Neural progenitor cell (in vitro differentiated cells): ENCODE results near the gene CCDC112. TPM values are rescaled to one million over a fixed set of nuclear protein-coding genes. Genes with fewer than 3 reads are reported as not detected.
A peak's percentile ranks its signal among the peaks of the same experiment; 100 is the strongest.

Source experiments
- DNase-seq: peaks from one replicate; pipeline ENCODE4 v3.0.0-alpha.2; 2016; ENCODE audit warnings: low spot score
- H2AFZ ChIP-seq: fragments of 200-600 bp; sonication (generic); replicated peaks from 2 replicates; pipeline ENCODE4 v1.6.1; 2016; ENCODE audit warnings: antibody characterized with exemption
- H3F3A ChIP-seq: fragments of 200-600 bp; sonication (generic); 2 replicates; pipeline ENCODE4 v1.6.1; 2016; ENCODE audit warnings: antibody characterized with exemption, low read depth
- H3K27ac ChIP-seq: fragments of 200-600 bp; sonication (generic); 2 replicates; pipeline ENCODE4 v1.5.1; 2016; ENCODE audit warnings: mild to moderate bottlenecking
- H3K27me3 ChIP-seq: fragments of 200-600 bp; sonication (generic); 2 replicates; pipeline ENCODE4 v1.6.1; 2016; ENCODE audit warnings: mild to moderate bottlenecking, moderate library complexity
- H3K36me3 ChIP-seq: fragments of 200-600 bp; sonication (generic); 2 replicates; pipeline ENCODE4 v1.5.1; 2016
- H3K4me1 ChIP-seq: fragments of 200-600 bp; sonication (generic); 2 replicates; pipeline ENCODE4 v1.6.1; 2016; ENCODE audit warnings: mixed run types
- H3K4me2 ChIP-seq: fragments of 200-600 bp; sonication (generic); 2 replicates; pipeline ENCODE4 v1.6.1; 2016
- H3K4me3 ChIP-seq: fragments of 200-600 bp; sonication (generic); 2 replicates; pipeline ENCODE4 v1.5.1; 2016
- H3K79me2 ChIP-seq: fragments of 200-600 bp; sonication (generic); 2 replicates; pipeline ENCODE4 v1.6.1; 2016; ENCODE audit warnings: low read depth
- H3K9ac ChIP-seq: fragments of 200-600 bp; sonication (generic); 2 replicates; pipeline ENCODE4 v1.6.1; 2016
- H3K9me3 ChIP-seq: fragments of 200-600 bp; sonication (generic); 2 replicates; pipeline ENCODE4 v1.5.1; 2016; ENCODE audit warnings: low read depth
- H4K20me1 ChIP-seq: fragments of 200-600 bp; sonication (generic); 2 replicates; pipeline ENCODE4 v1.6.1; 2016; ENCODE audit warnings: low read depth
- H3K27ac Mint-ChIP-seq: 3 replicates; pipeline ENCODE4 v1.8.0; 2021; ENCODE audit warnings: mixed read lengths
- H3K27me3 Mint-ChIP-seq: 2 replicates; pipeline ENCODE4 v1.8.0; 2022; ENCODE audit warnings: low read depth, mild to moderate bottlenecking, inconsistent platforms, moderate library complexity, mixed read lengths; ENCODE audit not compliant: insufficient read depth
- H3K36me3 Mint-ChIP-seq: 3 replicates; pipeline ENCODE4 v1.8.0; 2021; ENCODE audit warnings: mixed read lengths
- H3K4me1 Mint-ChIP-seq: 3 replicates; pipeline ENCODE4 v1.8.0; 2021; ENCODE audit warnings: mixed read lengths
- H3K4me3 Mint-ChIP-seq: 3 replicates; pipeline ENCODE4 v1.8.0; 2021; ENCODE audit warnings: mild to moderate bottlenecking, moderate library complexity, mixed read lengths
- H3K9me3 Mint-ChIP-seq: 3 replicates; pipeline ENCODE4 v1.8.0; 2020; ENCODE audit warnings: mixed read lengths
- EZH2 ChIP-seq: fragments of 200-600 bp; sonication (generic); IDR thresholded peaks from 2 replicates; pipeline ENCODE4 v1.6.1; 2017; ENCODE audit warnings: antibody characterized with exemption, mild to moderate bottlenecking, moderate library complexity
- EZH2phosphoT487 ChIP-seq: fragments of 200-600 bp; sonication (generic); IDR thresholded peaks from 2 replicates; pipeline ENCODE4 v1.6.1; 2017; ENCODE audit warnings: antibody characterized with exemption
- total RNA-seq: library from RNA; depleted of rRNA; stranded (reverse); fragments of >200 nt; gene quantifications from 2 replicates; pipeline ENCODE4 v1.2.3, GENCODE V29; 2015; ENCODE audit warnings: low replicate concordance
- TF ChIP-seq, protein P1 (sequence below): fragments of 200-600 bp; sonication (generic); IDR thresholded peaks from 2 replicates; pipeline ENCODE4 v1.5.1; 2017; ENCODE audit warnings: antibody characterized with exemption, mild to moderate bottlenecking

Gene CCDC112
- total RNA-seq, 1 donor from 2014 or later: 33.6 TPM

DNA sequence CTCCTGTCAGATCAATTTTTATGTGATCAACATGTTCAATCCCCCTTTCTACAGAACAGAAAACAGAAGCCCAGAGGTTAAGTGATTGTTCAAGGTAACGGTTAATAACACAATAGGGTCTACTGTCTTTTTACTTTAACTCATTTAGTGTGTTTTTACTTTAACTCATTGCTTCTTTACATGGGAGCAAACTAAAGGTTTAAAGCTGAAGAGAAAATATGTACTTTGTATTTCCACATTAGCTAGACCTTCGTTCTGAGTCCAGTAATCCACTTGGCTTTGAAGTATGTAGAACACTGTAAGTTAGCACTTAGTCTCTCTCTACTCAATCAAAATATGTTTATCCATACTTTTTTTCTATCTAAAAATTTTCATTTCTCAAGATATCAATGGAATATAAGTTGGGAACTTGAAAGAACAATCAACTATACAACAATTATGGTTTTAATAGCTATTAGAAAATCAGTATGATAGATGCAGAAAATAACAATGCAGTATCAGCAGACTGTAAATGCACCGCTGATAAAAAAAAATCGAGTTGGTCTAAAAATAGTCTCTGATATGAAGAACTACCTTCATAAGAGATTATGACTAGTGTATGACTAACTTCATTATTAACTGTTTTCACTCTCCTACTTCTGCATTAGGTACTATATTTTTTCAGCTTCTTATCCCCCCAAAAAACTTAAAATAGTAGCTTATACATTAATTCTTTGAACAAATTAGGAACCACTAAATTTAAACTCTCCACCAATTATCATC is 54.4 kb downstream of the CCDC112 start:
- no peak overlapping the region for H2AFZ ChIP-seq
- H3K27me3 ChIP-seq: no peaks in the 10 kb centered on the region
- H3F3A ChIP-seq: no peaks in the 10 kb centered on the region
- no peak overlapping the region for H3K4me3 ChIP-seq
- no peaks in the 10 kb centered on the region for H3K27me3 Mint-ChIP-seq
- no peak overlapping the region for H3K27ac ChIP-seq
- H4K20me1 ChIP-seq: peaks cover 13% of the 10 kb centered on the region
- no peaks in the 10 kb centered on the region for H3K9me3 Mint-ChIP-seq
- H3K9ac ChIP-seq: no peak overlapping the region
- TF ChIP-seq EZH2 (no peak), EZH2phosphoT487 (no peak)
- TF ChIP-seq, protein P1, sequence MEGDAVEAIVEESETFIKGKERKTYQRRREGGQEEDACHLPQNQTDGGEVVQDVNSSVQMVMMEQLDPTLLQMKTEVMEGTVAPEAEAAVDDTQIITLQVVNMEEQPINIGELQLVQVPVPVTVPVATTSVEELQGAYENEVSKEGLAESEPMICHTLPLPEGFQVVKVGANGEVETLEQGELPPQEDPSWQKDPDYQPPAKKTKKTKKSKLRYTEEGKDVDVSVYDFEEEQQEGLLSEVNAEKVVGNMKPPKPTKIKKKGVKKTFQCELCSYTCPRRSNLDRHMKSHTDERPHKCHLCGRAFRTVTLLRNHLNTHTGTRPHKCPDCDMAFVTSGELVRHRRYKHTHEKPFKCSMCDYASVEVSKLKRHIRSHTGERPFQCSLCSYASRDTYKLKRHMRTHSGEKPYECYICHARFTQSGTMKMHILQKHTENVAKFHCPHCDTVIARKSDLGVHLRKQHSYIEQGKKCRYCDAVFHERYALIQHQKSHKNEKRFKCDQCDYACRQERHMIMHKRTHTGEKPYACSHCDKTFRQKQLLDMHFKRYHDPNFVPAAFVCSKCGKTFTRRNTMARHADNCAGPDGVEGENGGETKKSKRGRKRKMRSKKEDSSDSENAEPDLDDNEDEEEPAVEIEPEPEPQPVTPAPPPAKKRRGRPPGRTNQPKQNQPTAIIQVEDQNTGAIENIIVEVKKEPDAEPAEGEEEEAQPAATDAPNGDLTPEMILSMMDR: no peak
- H3K4me3 Mint-ChIP-seq: no peak overlapping the region
- H3K4me2 ChIP-seq: no peak overlapping the region
- no peaks in the 10 kb centered on the region for H3K4me1 Mint-ChIP-seq
- H3K27ac Mint-ChIP-seq: no peak overlapping the region
- H3K36me3 Mint-ChIP-seq: peaks cover 11% of the 10 kb centered on the region
- no peaks in the 10 kb centered on the region for H3K36me3 ChIP-seq
- peaks cover 10% of the 10 kb centered on the region for H3K4me1 ChIP-seq
- DNase-seq: no peak
- peaks cover 12% of the 10 kb centered on the region for H3K79me2 ChIP-seq
- no peaks in the 10 kb centered on the region for H3K9me3 ChIP-seq

DNA sequence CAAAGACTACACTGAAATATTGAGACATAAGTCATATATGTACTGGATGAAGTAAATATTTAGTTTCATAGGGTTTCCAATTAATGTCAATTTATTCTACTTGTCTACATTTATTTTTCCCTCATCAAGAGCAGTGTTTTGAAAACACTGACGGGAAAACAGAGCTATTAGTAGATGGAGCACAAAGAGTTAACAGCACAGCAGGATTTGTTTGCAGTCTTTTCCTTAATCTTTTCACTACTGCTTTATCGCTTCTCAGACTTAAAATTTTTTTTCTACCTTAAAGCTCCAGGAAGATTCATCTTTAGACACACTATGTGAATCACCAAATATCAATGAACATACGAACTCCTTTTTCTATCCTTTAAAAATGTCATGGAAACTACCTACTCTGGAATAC is 59.4 kb downstream of the CCDC112 start:
- Histone ChIP-seq H3K4me2 (peak overlapping the region; percentile 56), H3K9me3 (no peaks in the 10 kb centered on the region), H3K4me3 (no peak overlapping the region), H2AFZ (no peak overlapping the region), H3K27me3 (no peaks in the 10 kb centered on the region), H3F3A (no peaks in the 10 kb centered on the region), H4K20me1 (no peaks in the 10 kb centered on the region), H3K9ac (no peak overlapping the region), H3K4me1 (peaks cover 14% of the 10 kb centered on the region), H3K79me2 (no peaks in the 10 kb centered on the region), H3K27ac (peak overlapping the region; percentile 27), H3K36me3 (peaks cover 13% of the 10 kb centered on the region)
- no peak for DNase-seq
- TF ChIP-seq EZH2: no peak
- TF ChIP-seq EZH2phosphoT487: no peak
- TF ChIP-seq, protein P1: no peak
- H3K4me1 Mint-ChIP-seq: no peaks in the 10 kb centered on the region
- H3K4me3 Mint-ChIP-seq: no peak overlapping the region
- no peaks in the 10 kb centered on the region for H3K9me3 Mint-ChIP-seq
- H3K27ac Mint-ChIP-seq: no peak overlapping the region
- peaks cover 11% of the 10 kb centered on the region for H3K36me3 Mint-ChIP-seq
- H3K27me3 Mint-ChIP-seq: no peaks in the 10 kb centered on the region

DNA sequence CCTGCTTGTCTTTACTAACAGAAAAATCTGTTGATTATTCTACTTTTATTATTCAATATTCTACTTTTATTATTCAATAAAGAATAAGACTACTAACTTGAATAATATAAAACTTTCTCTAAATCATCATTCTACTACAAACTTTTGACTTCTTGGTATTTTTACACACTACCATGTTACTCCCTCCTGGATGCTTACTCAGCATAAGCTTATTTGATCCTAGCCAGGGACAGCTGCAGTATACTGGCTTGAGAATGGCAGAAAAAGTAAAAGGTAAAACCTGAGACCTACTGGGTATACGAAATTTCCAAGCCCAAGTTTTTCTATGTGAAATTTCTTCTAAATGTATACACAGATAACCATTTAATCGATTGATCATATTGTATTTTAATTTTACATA is 59.9 kb downstream of the CCDC112 start:
- Histone ChIP-seq H4K20me1 (no peaks in the 10 kb centered on the region), H3K4me2 (no peak overlapping the region), H3K4me3 (no peak overlapping the region), H3K79me2 (no peaks in the 10 kb centered on the region), H3K27ac (no peak overlapping the region), H3K9ac (no peak overlapping the region), H3F3A (no peaks in the 10 kb centered on the region), H3K9me3 (no peaks in the 10 kb centered on the region), H3K27me3 (no peaks in the 10 kb centered on the region), H3K36me3 (peaks cover 13% of the 10 kb centered on the region), H3K4me1 (peaks cover 14% of the 10 kb centered on the region), H2AFZ (no peak overlapping the region)
- no peaks in the 10 kb centered on the region for H3K27me3 Mint-ChIP-seq
- H3K36me3 Mint-ChIP-seq: peaks cover 11% of the 10 kb centered on the region
- TF ChIP-seq, protein P1: no peak
- TF ChIP-seq EZH2phosphoT487 (no peak), EZH2 (no peak)
- H3K27ac Mint-ChIP-seq: no peak overlapping the region
- no peak overlapping the region for H3K4me3 Mint-ChIP-seq
- DNase-seq: no peak
- no peaks in the 10 kb centered on the region for H3K4me1 Mint-ChIP-seq
- H3K9me3 Mint-ChIP-seq: no peaks in the 10 kb centered on the region
